PC-3 (cell line): ENCODE results near the gene ADK.

Source experiments
- EZH2 ChIP-seq: fragments of 300-600 bp; sonication (generic); IDR thresholded peaks from one replicate; pipeline ENCODE4 v1.6.1; 2017; ENCODE audit warnings: antibody characterized with exemption, mild to moderate bottlenecking, low read length; ENCODE audit not compliant: unreplicated experiment
- EZH2phosphoT487 ChIP-seq: fragments of 300-600 bp; sonication (generic); IDR thresholded peaks from 2 replicates; pipeline ENCODE4 v1.6.1; 2018; ENCODE audit warnings: mild to moderate bottlenecking, antibody characterized with exemption, low read length, borderline replicate concordance

GRCh38 chr10:74213571-74214162, 62.6 kb downstream of the ADK start:
- TF ChIP-seq EZH2phosphoT487 (no peak), EZH2 (no peak)
